Measurements from ENCODE around the gene FXYD1.

DNA sequence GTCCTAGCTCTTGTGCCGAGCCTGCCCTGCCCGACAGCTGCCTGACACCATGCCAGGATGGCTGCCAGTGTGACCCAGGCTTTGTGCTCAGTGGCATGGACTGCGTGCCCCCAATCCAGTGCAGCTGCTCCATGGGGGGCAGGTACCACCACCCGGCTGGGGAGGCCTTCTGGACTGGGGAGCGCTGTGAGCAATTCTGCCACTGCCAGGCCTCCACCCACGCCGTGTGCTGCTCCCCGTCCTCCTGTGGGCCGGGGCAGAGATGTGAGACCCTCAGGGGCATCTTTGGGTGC is 32.4 kb upstream of the FXYD1 start:
- TF ChIP-seq EZH2 (optimal IDR thresholded peaks at IDR 0.05; ENCODE audit: low read depth, low read length) (no peak), EZH2phosphoT487 (IDR thresholded peaks at IDR 0.05; ENCODE audit: low read length) (no peak)
- TF ChIP-seq, protein P1, sequence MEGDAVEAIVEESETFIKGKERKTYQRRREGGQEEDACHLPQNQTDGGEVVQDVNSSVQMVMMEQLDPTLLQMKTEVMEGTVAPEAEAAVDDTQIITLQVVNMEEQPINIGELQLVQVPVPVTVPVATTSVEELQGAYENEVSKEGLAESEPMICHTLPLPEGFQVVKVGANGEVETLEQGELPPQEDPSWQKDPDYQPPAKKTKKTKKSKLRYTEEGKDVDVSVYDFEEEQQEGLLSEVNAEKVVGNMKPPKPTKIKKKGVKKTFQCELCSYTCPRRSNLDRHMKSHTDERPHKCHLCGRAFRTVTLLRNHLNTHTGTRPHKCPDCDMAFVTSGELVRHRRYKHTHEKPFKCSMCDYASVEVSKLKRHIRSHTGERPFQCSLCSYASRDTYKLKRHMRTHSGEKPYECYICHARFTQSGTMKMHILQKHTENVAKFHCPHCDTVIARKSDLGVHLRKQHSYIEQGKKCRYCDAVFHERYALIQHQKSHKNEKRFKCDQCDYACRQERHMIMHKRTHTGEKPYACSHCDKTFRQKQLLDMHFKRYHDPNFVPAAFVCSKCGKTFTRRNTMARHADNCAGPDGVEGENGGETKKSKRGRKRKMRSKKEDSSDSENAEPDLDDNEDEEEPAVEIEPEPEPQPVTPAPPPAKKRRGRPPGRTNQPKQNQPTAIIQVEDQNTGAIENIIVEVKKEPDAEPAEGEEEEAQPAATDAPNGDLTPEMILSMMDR (IDR thresholded peaks at IDR 0.05; ENCODE audit: low read length) = no peak
